ENCODE data around the gene MAPK8IP2.
"Not testable (repeated sequence)": the region's sequence is repeated elsewhere in the genome, so short reads cannot be mapped to it uniquely, and the experiment has no call there.

The MAPK8IP2 gene

GRCh38 chr22:50603511-50604255, 3.1 kb downstream of the MAPK8IP2 start:
- H3K36me3 ChIP-seq (ENCODE audit: insufficient read depth, low read length), result no peaks in the 10 kb centered on the region
- H3K4me3 ChIP-seq (ENCODE audit: low read depth in 1 of 2, low read length in 2 of 2), result no peak overlapping the region
- peaks cover 16 to 55% of the 10 kb centered on the region in 2 donors for H3K27me3 ChIP-seq (ENCODE audit: control insufficient read depth in 1 of 2, insufficient read depth in 2 of 2, low read length in 2 of 2)
- H3K9ac ChIP-seq (ENCODE audit: low read length), result no peak overlapping the region
- no peaks in the 10 kb centered on the region for H3K4me1 ChIP-seq (ENCODE audit: insufficient read depth, low read length)
- H3K27ac ChIP-seq (ENCODE audit: low read depth, low read length), result no peak overlapping the region
- no peaks in the 10 kb centered on the region for H3K9me3 ChIP-seq (ENCODE audit: low read length)

- Histone ChIP-seq H3K4me1 (ENCODE audit: insufficient read depth, low read length) (no peaks in the 10 kb centered on the region), H3K27ac (ENCODE audit: low read depth, low read length) (no peak overlapping the region), H3K4me3 (ENCODE audit: low read depth in 1 of 2, low read length in 2 of 2) (no peak overlapping the region), H3K9ac (ENCODE audit: low read length) (no peak overlapping the region), H3K27me3 (ENCODE audit: control insufficient read depth in 1 of 2, insufficient read depth in 2 of 2, low read length in 2 of 2) (peaks cover 16 to 51% of the 10 kb centered on the region in 2 donors), H3K36me3 (ENCODE audit: insufficient read depth, low read length) (no peaks in the 10 kb centered on the region), H3K9me3 (ENCODE audit: low read length) (no peaks in the 10 kb centered on the region)
These were observed 3.8 kb downstream of the MAPK8IP2 start for GRCh38 chr22:50604256-50605001.

DNA sequence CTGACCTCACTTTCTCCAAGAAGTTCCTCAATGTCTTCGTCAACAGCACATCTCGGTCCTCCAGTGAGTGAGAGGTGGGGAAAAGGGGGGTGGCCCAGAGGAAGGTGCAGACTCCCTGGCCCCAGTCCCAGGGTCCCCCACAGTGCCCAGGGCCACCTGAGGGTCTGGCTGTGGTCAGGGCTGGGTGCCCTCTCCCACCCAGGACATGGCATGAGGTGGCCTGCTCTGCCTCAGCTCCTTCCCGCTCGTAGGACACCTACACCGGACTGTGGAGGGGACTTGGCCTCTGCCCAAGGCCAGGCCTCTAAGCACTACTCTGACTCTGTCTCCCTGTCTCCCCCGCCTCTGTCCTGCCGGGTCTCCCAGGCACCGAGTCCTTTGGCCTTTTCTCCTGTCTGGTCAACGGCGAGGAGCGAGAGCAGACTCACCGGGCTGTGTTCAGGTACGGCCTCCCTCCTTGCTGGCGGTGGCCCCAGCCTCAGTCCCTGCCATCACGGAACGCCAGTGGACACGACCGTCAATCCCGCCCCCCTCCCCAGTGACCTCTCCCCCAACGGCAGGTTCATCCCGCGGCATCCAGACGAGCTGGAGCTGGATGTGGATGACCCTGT, 4.5 kb downstream of the MAPK8IP2 start:
- no peaks in the 10 kb centered on the region for H3K36me3 ChIP-seq (ENCODE audit: insufficient read depth, low read length)
- no peak overlapping the region for H3K9ac ChIP-seq (ENCODE audit: low read length)
- H3K27me3 ChIP-seq (ENCODE audit: control insufficient read depth in 1 of 2, insufficient read depth in 2 of 2, low read length in 2 of 2), result peaks cover 10 to 48% of the 10 kb centered on the region in 2 donors
- H3K4me1 ChIP-seq (ENCODE audit: insufficient read depth, low read length), result no peaks in the 10 kb centered on the region
- H3K9me3 ChIP-seq (ENCODE audit: low read length), result no peaks in the 10 kb centered on the region
- H3K4me3 ChIP-seq (ENCODE audit: low read depth in 1 of 2, low read length in 2 of 2), result no peak overlapping the region
- H3K27ac ChIP-seq (ENCODE audit: low read depth, low read length), result no peak overlapping the region

- Histone ChIP-seq H3K9me3 (ENCODE audit: low read length) (no peaks in the 10 kb centered on the region), H3K4me1 (ENCODE audit: insufficient read depth, low read length) (no peaks in the 10 kb centered on the region)
These were observed 5.1 kb downstream of the MAPK8IP2 start for GRCh38 chr22:50605613-50606074.

DNA sequence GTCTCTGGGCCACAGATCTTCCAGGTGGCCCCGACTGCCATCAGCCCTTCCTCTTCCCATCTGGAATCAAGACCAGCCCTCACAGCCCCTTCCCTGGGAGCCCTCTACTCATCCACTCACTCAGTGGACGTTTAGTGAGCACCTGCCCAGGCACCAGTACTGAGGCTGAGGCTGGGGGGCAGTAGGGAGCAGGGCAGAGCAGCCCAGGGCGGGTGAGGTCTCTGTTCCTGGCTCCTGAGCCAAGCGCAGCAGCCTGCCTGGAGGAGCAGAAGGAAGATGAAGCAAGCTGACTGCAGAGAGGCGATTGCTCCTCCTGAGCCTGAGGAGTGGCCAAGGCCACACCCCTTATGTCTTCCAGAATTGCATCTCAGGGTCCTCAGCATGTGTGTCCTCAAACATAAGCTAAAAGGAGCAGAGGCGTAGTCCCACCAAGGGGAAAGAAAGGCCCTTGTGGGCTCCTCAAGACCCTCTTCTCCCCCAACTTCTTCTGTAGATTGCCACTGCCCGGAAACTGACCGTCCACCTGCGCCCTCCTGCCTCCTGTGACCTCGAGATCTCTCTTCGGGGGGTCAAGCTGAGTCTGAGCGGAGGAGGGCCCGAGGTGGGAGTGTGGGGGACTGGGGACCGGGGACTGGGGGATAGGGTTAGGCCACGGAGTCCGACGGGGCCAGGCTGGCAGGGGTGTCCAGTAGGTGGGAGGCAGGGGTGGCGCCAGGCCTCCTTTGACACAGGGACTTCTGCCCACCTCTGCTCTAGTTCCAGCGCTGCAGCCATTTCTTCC, 5.8 kb downstream of the MAPK8IP2 start:
- Histone ChIP-seq H3K4me3 (ENCODE audit: low read depth in 1 of 2, low read length in 2 of 2) (no peak overlapping the region), H3K9me3 (ENCODE audit: low read length) (no peaks in the 10 kb centered on the region), H3K36me3 (ENCODE audit: insufficient read depth, low read length) (no peaks in the 10 kb centered on the region), H3K27ac (ENCODE audit: low read depth, low read length) (no peak overlapping the region), H3K4me1 (ENCODE audit: insufficient read depth, low read length) (no peaks in the 10 kb centered on the region), H3K9ac (ENCODE audit: low read length) (no peak overlapping the region), H3K27me3 (ENCODE audit: control insufficient read depth in 1 of 2, insufficient read depth in 2 of 2, low read length in 2 of 2) (peaks cover 10 to 54% of the 10 kb centered on the region in 2 donors)

More at GRCh38 chr22:50605613-50606074, 5.1 kb downstream of the MAPK8IP2 start:
- Histone ChIP-seq H3K4me3 (ENCODE audit: low read depth in 1 of 2, low read length in 2 of 2) (no peak overlapping the region), H3K9ac (ENCODE audit: low read length) (no peak overlapping the region), H3K27me3 (ENCODE audit: control insufficient read depth in 1 of 2, insufficient read depth in 2 of 2, low read length in 2 of 2) (peaks cover 10 to 53% of the 10 kb centered on the region in 2 donors), H3K36me3 (ENCODE audit: insufficient read depth, low read length) (no peaks in the 10 kb centered on the region), H3K27ac (ENCODE audit: low read depth, low read length) (no peak overlapping the region)

DNA sequence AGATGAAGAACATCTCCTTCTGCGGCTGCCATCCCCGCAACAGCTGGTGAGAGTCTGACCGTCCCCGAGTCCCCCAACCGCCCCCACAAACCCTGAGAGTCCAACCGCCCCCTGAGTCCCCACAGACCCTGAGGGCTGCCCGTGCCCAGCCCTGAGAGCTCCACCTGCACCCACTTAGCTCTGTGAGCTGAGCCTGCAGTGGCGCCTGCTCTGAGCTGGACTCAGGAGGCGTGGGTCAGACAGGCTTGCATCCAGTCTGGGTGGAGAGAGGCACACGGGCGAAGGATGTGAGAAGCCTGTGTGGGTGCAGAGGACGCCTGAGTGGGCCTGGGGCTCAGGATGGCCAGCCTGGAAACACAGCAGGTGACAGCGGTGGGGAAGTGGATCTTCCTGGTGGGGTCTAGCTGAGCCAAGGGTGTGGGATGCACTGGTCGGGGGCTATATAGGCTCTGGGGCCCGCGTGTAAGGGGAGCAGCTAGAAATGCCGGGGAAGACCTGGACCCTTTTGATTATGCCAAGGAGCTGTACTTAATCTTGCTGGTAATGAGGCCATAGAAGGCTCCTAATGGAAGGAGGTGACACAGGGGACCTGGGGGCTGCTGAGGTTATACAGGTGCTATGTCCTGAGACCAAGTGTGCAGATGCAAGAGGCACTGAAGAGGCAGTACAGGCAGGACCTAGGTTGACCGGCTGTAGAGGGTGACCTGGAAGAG, 6.5 kb downstream of the MAPK8IP2 start:
- Histone ChIP-seq H3K9me3 (ENCODE audit: low read length) (no peaks in the 10 kb centered on the region), H3K27me3 (ENCODE audit: control insufficient read depth in 1 of 2, insufficient read depth in 2 of 2, low read length in 2 of 2) (peaks cover 4 to 49% of the 10 kb centered on the region in 2 donors), H3K4me1 (ENCODE audit: insufficient read depth, low read length) (no peaks in the 10 kb centered on the region), H3K27ac (ENCODE audit: low read depth, low read length) (no peak overlapping the region), H3K36me3 (ENCODE audit: insufficient read depth, low read length) (no peaks in the 10 kb centered on the region), H3K9ac (ENCODE audit: low read length) (no peak overlapping the region), H3K4me3 (ENCODE audit: low read depth in 1 of 2, low read length in 2 of 2) (no peak overlapping the region)

- Histone ChIP-seq H3K27me3 (ENCODE audit: control insufficient read depth in 1 of 2, insufficient read depth in 2 of 2, low read length in 2 of 2) (peaks cover 3 to 52% of the 10 kb centered on the region in 2 donors), H3K27ac (ENCODE audit: low read depth, low read length) (no peak overlapping the region), H3K9ac (ENCODE audit: low read length) (no peak overlapping the region), H3K4me3 (ENCODE audit: low read depth in 1 of 2, low read length in 2 of 2) (no peak overlapping the region), H3K36me3 (ENCODE audit: insufficient read depth, low read length) (no peaks in the 10 kb centered on the region), H3K9me3 (ENCODE audit: low read length) (no peaks in the 10 kb centered on the region), H3K4me1 (ENCODE audit: insufficient read depth, low read length) (no peaks in the 10 kb centered on the region)
These were observed 7.0 kb downstream of the MAPK8IP2 start for GRCh38 chr22:50607659-50608020.

- H3K9ac ChIP-seq (ENCODE audit: low read length); H3K9me3 ChIP-seq (ENCODE audit: low read length); H3K4me1 ChIP-seq (ENCODE audit: insufficient read depth, low read length); H3K4me3 ChIP-seq (ENCODE audit: low read depth in 1 of 2, low read length in 2 of 2); H3K36me3 ChIP-seq (ENCODE audit: insufficient read depth, low read length); H3K27ac ChIP-seq (ENCODE audit: low read depth, low read length): not testable (repeated sequence)
- peaks cover 7 to 54% of the 10 kb centered on the region in 2 donors for H3K27me3 ChIP-seq (ENCODE audit: control insufficient read depth in 1 of 2, insufficient read depth in 2 of 2, low read length in 2 of 2)
These were observed 7.7 kb downstream of the MAPK8IP2 start for GRCh38 chr22:50608058-50608840.

DNA sequence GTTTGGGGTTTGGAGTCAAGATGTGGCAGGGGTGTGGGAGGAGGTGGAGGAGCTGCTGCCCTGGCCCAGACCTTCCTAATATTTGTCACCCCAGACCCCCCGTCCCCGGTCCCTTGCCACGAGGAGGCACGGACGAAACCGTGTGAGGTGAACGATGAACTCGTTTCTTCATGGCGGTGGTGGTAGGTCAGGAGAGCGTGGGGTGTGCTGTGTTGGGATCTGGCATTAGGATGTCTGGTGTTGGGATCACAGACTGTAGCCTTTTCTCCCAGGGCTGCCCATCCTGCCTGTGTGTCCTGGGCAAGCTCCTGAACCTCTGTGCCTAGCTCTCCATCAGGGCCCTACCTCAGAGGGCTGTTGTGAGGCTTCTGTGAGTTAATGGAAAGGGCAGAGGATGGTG, 8.4 kb downstream of the MAPK8IP2 start:
- Histone ChIP-seq H3K4me3 (ENCODE audit: low read depth in 1 of 2, low read length in 2 of 2) (no peak overlapping the region), H3K27ac (ENCODE audit: low read depth, low read length) (no peak overlapping the region), H3K4me1 (ENCODE audit: insufficient read depth, low read length) (no peaks in the 10 kb centered on the region), H3K27me3 (ENCODE audit: control insufficient read depth in 1 of 2, insufficient read depth in 2 of 2, low read length in 2 of 2) (peaks cover 12 to 51% of the 10 kb centered on the region in 2 donors), H3K9me3 (ENCODE audit: low read length) (no peaks in the 10 kb centered on the region), H3K9ac (ENCODE audit: low read length) (no peak overlapping the region), H3K36me3 (ENCODE audit: insufficient read depth, low read length) (no peaks in the 10 kb centered on the region)

- Histone ChIP-seq H3K4me3 (ENCODE audit: low read depth in 1 of 2, low read length in 2 of 2) (no peak overlapping the region), H3K36me3 (ENCODE audit: insufficient read depth, low read length) (no peaks in the 10 kb centered on the region), H3K4me1 (ENCODE audit: insufficient read depth, low read length) (no peaks in the 10 kb centered on the region), H3K9ac (ENCODE audit: low read length) (no peak overlapping the region), H3K27me3 (ENCODE audit: control insufficient read depth in 1 of 2, insufficient read depth in 2 of 2, low read length in 2 of 2) (peaks cover 12 to 53% of the 10 kb centered on the region in 2 donors), H3K27ac (ENCODE audit: low read depth, low read length) (no peak overlapping the region), H3K9me3 (ENCODE audit: low read length) (no peaks in the 10 kb centered on the region)
These were observed 9.0 kb downstream of the MAPK8IP2 start for GRCh38 chr22:50609599-50609998.
